Aorta (tissue), 5 donors: ENCODE results near the gene AIDA. TPM values are rescaled to one million over a fixed set of nuclear protein-coding genes. Genes with fewer than 3 reads are reported as not detected.
"Not testable (repeated sequence)": the region's sequence is repeated elsewhere in the genome, so short reads cannot be mapped to it uniquely, and the experiment has no call there.

Experiments used
- ATAC-seq: fragments of 200-7000 bp; cut with Tn5 transposase; one replicate; pipeline ENCODE4 v1.9.1; 2022; ENCODE audit warnings: moderate library complexity; ENCODE audit not compliant: low FRiP score
- DNase-seq, 2 donors: peaks; one replicate each; pipeline ENCODE4 v3.0.0-alpha.2; 2020
- H3K27ac ChIP-seq, 2 donors: one replicate each; pipeline ENCODE4 v1.5.1; 2013; ENCODE audit warnings: low read length in 2 of 2, mild to moderate bottlenecking in 2 of 2, moderate library complexity in 2 of 2, control low read depth in 1 of 2, inconsistent platforms in 1 of 2, low read depth in 1 of 2
- H3K27me3 ChIP-seq, 2 donors: one replicate each; pipeline ENCODE4 v1.6.1; 2013; ENCODE audit warnings: control low read depth in 1 of 2, low read length in 1 of 2, mild to moderate bottlenecking in 1 of 2, moderate library complexity in 1 of 2; ENCODE audit not compliant: insufficient read depth in 2 of 2, control insufficient read depth in 1 of 2
- H3K36me3 ChIP-seq, 2 donors: one replicate each; pipeline ENCODE4 v1.6.1; 2013; ENCODE audit warnings: control low read depth in 1 of 2, low read length in 1 of 2, mild to moderate bottlenecking in 1 of 2; ENCODE audit not compliant: insufficient read depth in 2 of 2, control insufficient read depth in 1 of 2
- H3K4me1 ChIP-seq, 2 donors: one replicate each; pipeline ENCODE4 v1.6.1; 2013; ENCODE audit warnings: low read length in 2 of 2, control low read depth in 1 of 2, mild to moderate bottlenecking in 1 of 2, moderate library complexity in 1 of 2; ENCODE audit not compliant: insufficient read depth in 2 of 2, control insufficient read depth in 1 of 2
- H3K4me3 ChIP-seq, 2 donors: one replicate each; pipeline ENCODE4 v1.5.1; 2013; ENCODE audit warnings: low read length in 2 of 2, control low read depth in 1 of 2, mild to moderate bottlenecking in 1 of 2
- H3K9me3 ChIP-seq: one replicate; pipeline ENCODE4 v1.6.1; 2013; ENCODE audit warnings: mild to moderate bottlenecking, low read length; ENCODE audit not compliant: control insufficient read depth
- WGBS, 2 donors: extraction: QIAGEN DNeasy Blood & Tissue Kit; methylation state at CpG; one replicate each; pipeline ENCODE4 v1.1.7; 2013; 5-methylcytosine and 5-hydroxymethylcytosine counted together
- intact Hi-C, 2 donors: fragments of 100-400 bp; cut with DNase I; formaldehyde crosslinking; loops; one replicate each; pipeline versions ENCODE4 v1.14.2 to v1.15.0; 2022
- polyA plus RNA-seq, 2 donors: library from polyadenylated mRNA; stranded (reverse); fragments of 200-250 nt; gene quantifications; one replicate each; pipeline ENCODE4 v1.2.3, GENCODE V29; 2013
- total RNA-seq, 2 donors: library from RNA; stranded (reverse); fragmentation: NEBNext Ultra II Directional; extraction: Animal tissue kit (Norgen Biotek cat#: 25700); gene quantifications; one replicate each; pipeline ENCODE4 v1.2.1, GENCODE V29; 2021
- donor health status: healthy with polysubstance abuse.
- donor health status: Bipolar disorder and iron deficiency.
- donor health status: DM: no; HTN: no; CAD: no.
- donor health status: DM: no; HTN: no; CAD: no.
- donor health status: DM: yes; HTN: yes; CAD: no.

AIDA gene
- total and polyA plus RNA-seq, 4 donors, result 73.0 to 137 (median 85.8) TPM

- Histone ChIP-seq H3K4me1 (no peaks in the 10 kb centered on the region), H3K27me3 (no peaks in the 10 kb centered on the region), H3K36me3 (no peaks in the 10 kb centered on the region), H3K27ac (no peak overlapping the region), H3K4me3 (no peak overlapping the region), H3K9me3 (no peaks in the 10 kb centered on the region)
- DNase-seq, result no peak
- 36 to 43% methylated on average over 2 of the region's 2 CpGs for WGBS, 2 donors
- intact Hi-C loops, result no loop called here
- ATAC-seq, result no peak
Observed at GRCh38 chr1:222697826-222698225, 14.5 kb downstream of the AIDA start.

- 91 to 98% methylated on average over 2 of the region's 2 CpGs for WGBS, 2 donors
- intact Hi-C loops, result no loop called here
- Histone ChIP-seq H3K27me3 (no peaks in the 10 kb centered on the region), H3K4me1 (no peaks in the 10 kb centered on the region), H3K36me3 (no peaks in the 10 kb centered on the region), H3K9me3 (no peaks in the 10 kb centered on the region), H3K4me3 (no peak overlapping the region), H3K27ac (no peak overlapping the region)
- DNase-seq (no peak), ATAC-seq (no peak)
Observed at GRCh38 chr1:222697203-222697602, 15.1 kb downstream of the AIDA start.

- Histone ChIP-seq H3K4me3 (no peak overlapping the region), H3K27ac (no peak overlapping the region), H3K36me3 (no peaks in the 10 kb centered on the region), H3K4me1 (no peaks in the 10 kb centered on the region), H3K27me3 (no peaks in the 10 kb centered on the region), H3K9me3 (no peaks in the 10 kb centered on the region)
- ATAC-seq, result no peak
- DNase-seq, result no peak
- intact Hi-C loops, result no loop called here
- 95 to 98% methylated on average over 8 of the region's 8 CpGs for WGBS, 2 donors
Observed at GRCh38 chr1:222696741-222697140, 15.6 kb downstream of the AIDA start.

DNA sequence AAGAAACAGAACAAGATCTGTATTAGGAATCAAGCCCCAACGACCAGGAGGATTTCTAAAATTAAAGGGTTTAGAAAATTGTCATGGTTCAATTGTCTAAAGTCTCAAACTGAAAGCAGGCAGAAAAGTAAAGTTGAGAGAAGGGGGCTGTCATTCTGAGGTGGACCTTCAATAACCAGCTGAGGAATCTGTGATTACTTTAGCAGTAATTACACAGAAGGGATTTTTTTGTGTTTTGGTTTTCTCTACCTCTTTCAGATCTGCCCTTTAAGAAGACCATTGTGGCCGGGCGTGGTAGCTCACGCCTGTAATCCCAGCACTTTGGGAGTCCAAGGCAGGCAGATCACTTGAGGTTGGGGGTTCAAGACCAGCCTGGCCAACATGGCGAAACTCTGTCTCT is 17.4 kb downstream of the AIDA start:
- Histone ChIP-seq H3K36me3 (no peaks in the 10 kb centered on the region), H3K9me3 (no peaks in the 10 kb centered on the region), H3K27me3 (no peaks in the 10 kb centered on the region), H3K4me1 (no peaks in the 10 kb centered on the region), H3K27ac (no peak overlapping the region), H3K4me3 (no peak overlapping the region)
- ATAC-seq, result no peak
- intact Hi-C loops, result no loop called here
- DNase-seq, result no peak
- 88 to 90% methylated on average over 5 of the region's 5 CpGs for WGBS, 2 donors

DNA sequence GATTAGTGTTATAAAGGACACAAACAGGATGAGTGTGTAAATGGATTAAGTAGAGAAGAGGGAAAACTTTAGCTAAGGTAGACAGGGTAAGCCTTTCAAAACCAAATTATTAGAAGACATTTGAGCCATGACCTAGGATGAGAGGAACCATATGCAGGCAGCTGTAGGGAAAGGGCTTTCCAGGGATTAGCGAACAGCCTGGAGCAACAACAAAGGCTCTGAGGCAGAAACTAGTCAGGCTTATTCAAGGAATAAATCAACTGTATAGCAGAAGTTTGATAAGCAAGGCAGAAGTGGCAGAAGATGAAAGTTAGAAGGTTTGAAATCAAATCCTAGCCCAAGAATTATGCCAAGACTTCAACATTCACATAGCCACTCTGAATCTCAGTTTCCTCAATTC is 21.3 kb downstream of the AIDA start:
- Histone ChIP-seq H3K4me3 (no peak overlapping the region), H3K9me3 (no peaks in the 10 kb centered on the region), H3K27me3 (no peaks in the 10 kb centered on the region), H3K27ac (no peak overlapping the region), H3K4me1 (no peaks in the 10 kb centered on the region), H3K36me3 (peaks cover 0 to 7% of the 10 kb centered on the region in 2 donors)
- intact Hi-C loops, result no loop called here
- no peak for ATAC-seq
- WGBS, 2 donors, result 89 to 99% methylated on average over 1 of the region's 1 CpG
- no peak for DNase-seq

DNA sequence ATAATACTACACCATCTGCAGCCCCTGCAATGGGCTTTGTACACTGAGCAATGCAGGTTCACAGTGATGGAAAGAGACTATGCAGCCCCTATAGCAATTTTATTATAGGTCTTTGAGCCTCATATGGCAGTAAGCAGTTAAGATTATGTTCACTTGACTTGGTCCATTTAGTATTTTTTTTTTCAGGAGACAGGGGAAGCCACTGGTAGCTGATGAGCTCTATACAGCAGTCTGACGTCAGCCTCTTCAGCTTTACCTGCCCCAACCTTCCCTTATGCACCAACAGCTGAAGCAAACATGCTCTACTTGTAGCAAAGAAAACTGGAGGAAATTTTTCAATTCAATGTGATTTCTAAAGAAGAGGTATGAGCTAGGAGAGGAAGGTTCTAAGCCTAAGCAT is 32.2 kb downstream of the AIDA start:
- Histone ChIP-seq H3K27me3 (no peaks in the 10 kb centered on the region), H3K4me3 (no peak overlapping the region), H3K27ac (no peak overlapping the region), H3K4me1 (no peaks in the 10 kb centered on the region), H3K36me3 (peaks cover 3 to 8% of the 10 kb centered on the region in 2 donors), H3K9me3 (no peaks in the 10 kb centered on the region)
- WGBS, 2 donors, result 93% methylated on average over 1 of the region's 1 CpG
- DNase-seq (no peak), ATAC-seq (no peak)
- intact Hi-C loops, result no loop called here

- no peak for DNase-seq
- H3K9me3 ChIP-seq, result no peaks in the 10 kb centered on the region
- intact Hi-C loops, result no loop called here
- 88 to 90% methylated on average over 1 of the region's 1 CpG for WGBS, 2 donors
- H3K4me1 ChIP-seq, result no peaks in the 10 kb centered on the region
- H3K36me3 ChIP-seq, result peaks cover 5 to 6% of the 10 kb centered on the region in 2 donors
- H3K4me3 ChIP-seq, result no peak overlapping the region
- ATAC-seq, result no peak
- no peak overlapping the region for H3K27ac ChIP-seq
- no peaks in the 10 kb centered on the region for H3K27me3 ChIP-seq
Observed at GRCh38 chr1:222670110-222670509, 42.2 kb downstream of the AIDA start.

GRCh38 chr1:222669107-222669506 is 43.2 kb downstream of the AIDA start:
- H3K9me3 ChIP-seq, H3K27ac ChIP-seq, intact Hi-C loops, H3K36me3 ChIP-seq, ATAC-seq, H3K27me3 ChIP-seq, H3K4me1 ChIP-seq, DNase-seq, H3K4me3 ChIP-seq: not testable (repeated sequence)
- 81 to 83% methylated on average over 1 of the region's 2 CpGs for WGBS, 2 donors

DNA sequence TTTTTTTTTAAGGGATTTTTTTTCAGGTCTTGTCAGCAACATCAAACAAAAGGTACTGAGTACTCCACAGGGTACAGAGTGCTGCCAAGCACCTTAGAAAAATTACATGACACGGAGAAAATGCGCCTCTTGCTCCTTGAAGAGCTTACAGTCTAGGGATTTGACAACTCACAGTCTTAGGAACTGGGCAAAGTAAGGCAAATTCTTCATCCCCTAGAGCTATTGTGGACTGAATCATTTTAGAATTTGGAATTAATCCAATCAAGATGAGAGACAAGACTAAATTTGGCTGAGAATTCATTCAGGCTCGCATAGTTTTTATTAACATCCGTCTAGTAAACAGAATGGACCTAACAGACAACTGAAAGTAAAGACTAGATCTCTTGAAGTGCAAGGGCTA is 44.1 kb downstream of the AIDA start:
- H3K27ac ChIP-seq, ATAC-seq, H3K27me3 ChIP-seq, DNase-seq, H3K4me3 ChIP-seq, H3K9me3 ChIP-seq, intact Hi-C loops, H3K4me1 ChIP-seq, H3K36me3 ChIP-seq: not testable (repeated sequence)
- WGBS, 2 donors, result no CpG with 5 or more reads among the region's 4 CpGs
